SK-N-SH treated with all-trans-retinoic acid at 6 μM for 48 hours (cell line): ENCODE results near the gene NGEF.

ENCODE experiments used
- CREB5 ChIP-seq: fragments of 250-450 bp; sonication (Bioruptor Pico); IDR thresholded peaks from 2 replicates; pipeline ENCODE4 v1.5.1; 2020; ENCODE audit warnings: low read depth, mild to moderate bottlenecking, moderate library complexity
- CSDC2 ChIP-seq: fragments of 250-450 bp; sonication (Bioruptor Pico); IDR thresholded peaks from 2 replicates; pipeline ENCODE4 v1.5.0; 2020; ENCODE audit warnings: mild to moderate bottlenecking, moderate library complexity
- CSRNP3 ChIP-seq: fragments of 250-450 bp; sonication (Bioruptor Pico); IDR thresholded peaks from 2 replicates; pipeline ENCODE4 v1.5.1; 2021; ENCODE audit warnings: mild to moderate bottlenecking, moderate library complexity
- ESRRG ChIP-seq: fragments of 250-450 bp; sonication (Bioruptor Pico); IDR thresholded peaks from 2 replicates; pipeline ENCODE4 v1.6.1; 2021; ENCODE audit warnings: mild to moderate bottlenecking
- GLIS3 ChIP-seq: fragments of 250-450 bp; sonication (Bioruptor Pico); IDR thresholded peaks from 2 replicates; pipeline ENCODE4 v1.5.0; 2020; ENCODE audit warnings: mild to moderate bottlenecking, moderate library complexity
- TCF4 ChIP-seq: fragments of 250-450 bp; sonication (Bioruptor Pico); IDR thresholded peaks from 2 replicates; pipeline ENCODE4 v1.8.0; 2021; ENCODE audit warnings: mild to moderate bottlenecking, moderate library complexity, borderline replicate concordance
- ZFP3 ChIP-seq: fragments of 250-450 bp; sonication (Bioruptor Pico); IDR thresholded peaks from 2 replicates; pipeline ENCODE4 v1.5.0; 2020; ENCODE audit warnings: mild to moderate bottlenecking, moderate library complexity
- ZNF70 ChIP-seq: fragments of 450-650 bp; formaldehyde crosslinking; IDR thresholded peaks from 2 replicates; pipeline ENCODE4 v1.5.0; 2020; ENCODE audit warnings: mild to moderate bottlenecking, moderate library complexity
- TF ChIP-seq, protein P1 (sequence below): fragments of 250-450 bp; sonication (Bioruptor Pico); IDR thresholded peaks from 2 replicates; pipeline ENCODE4 v1.8.0; 2020; ENCODE audit warnings: mild to moderate bottlenecking, moderate library complexity, borderline replicate concordance

GRCh38 chr2:233039846-233040530, 26.9 kb upstream of the NGEF start:
- TF ChIP-seq CREB5, result no peak
- TF ChIP-seq GLIS3, result no peak
- no peak for TF ChIP-seq CSDC2 (CRISPR knock-in tag)
- no peak for TF ChIP-seq ZFP3 (CRISPR knock-in tag)
- no peak for TF ChIP-seq ZNF70
- TF ChIP-seq CSRNP3 (CRISPR knock-in tag), result no peak
- TF ChIP-seq, protein P1, sequence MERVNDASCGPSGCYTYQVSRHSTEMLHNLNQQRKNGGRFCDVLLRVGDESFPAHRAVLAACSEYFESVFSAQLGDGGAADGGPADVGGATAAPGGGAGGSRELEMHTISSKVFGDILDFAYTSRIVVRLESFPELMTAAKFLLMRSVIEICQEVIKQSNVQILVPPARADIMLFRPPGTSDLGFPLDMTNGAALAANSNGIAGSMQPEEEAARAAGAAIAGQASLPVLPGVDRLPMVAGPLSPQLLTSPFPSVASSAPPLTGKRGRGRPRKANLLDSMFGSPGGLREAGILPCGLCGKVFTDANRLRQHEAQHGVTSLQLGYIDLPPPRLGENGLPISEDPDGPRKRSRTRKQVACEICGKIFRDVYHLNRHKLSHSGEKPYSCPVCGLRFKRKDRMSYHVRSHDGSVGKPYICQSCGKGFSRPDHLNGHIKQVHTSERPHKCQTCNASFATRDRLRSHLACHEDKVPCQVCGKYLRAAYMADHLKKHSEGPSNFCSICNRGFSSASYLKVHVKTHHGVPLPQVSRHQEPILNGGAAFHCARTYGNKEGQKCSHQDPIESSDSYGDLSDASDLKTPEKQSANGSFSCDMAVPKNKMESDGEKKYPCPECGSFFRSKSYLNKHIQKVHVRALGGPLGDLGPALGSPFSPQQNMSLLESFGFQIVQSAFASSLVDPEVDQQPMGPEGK (CRISPR knock-in tag), result no peak
- TF ChIP-seq ESRRG (CRISPR knock-in tag), result no peak
- TF ChIP-seq TCF4 (CRISPR knock-in tag), result no peak
